OCI-LY3 (cell line): ENCODE data around the gene KDM4B.

Source experiments
- H2AFZ ChIP-seq: fragments of 200-600, 300-600 bp; shearing (Covaris generic); 2 replicates; pipeline ENCODE4 v1.6.0; 2014; ENCODE audit warnings: antibody characterized with exemption, low read depth, low read length
- H3K27ac ChIP-seq: fragments of 200-600, 300-600 bp; sonication (generic); 2 replicates; pipeline ENCODE4 v1.5.1; 2014; ENCODE audit warnings: mild to moderate bottlenecking, low read length, moderate library complexity, mixed read lengths
- H3K27me3 ChIP-seq: fragments of 200-600, 300-600 bp; sonication (generic); 2 replicates; pipeline ENCODE4 v1.6.1; 2014; ENCODE audit warnings: low read depth, low read length, mixed read lengths
- H3K36me3 ChIP-seq: fragments of 200-600, 300-600 bp; sonication (generic); replicated peaks from 2 replicates; pipeline ENCODE3; 2014; ENCODE audit warnings: low read depth, low read length, mixed read lengths
- H3K4me1 ChIP-seq: fragments of 300-600, 200-600 bp; sonication (generic); 2 replicates; pipeline ENCODE4 v1.6.1; 2014; ENCODE audit warnings: low read length, mixed read lengths
- H3K4me2 ChIP-seq: fragments of 200-600, 300-600 bp; sonication (generic); 2 replicates; pipeline ENCODE4 v1.6.1; 2014; ENCODE audit warnings: low read length, mixed read lengths
- H3K4me3 ChIP-seq: fragments of 300-600, 200-600 bp; sonication (generic); 2 replicates; pipeline ENCODE4 v1.5.1; 2014; ENCODE audit warnings: antibody characterized with exemption, mild to moderate bottlenecking, low read length, moderate library complexity
- H3K79me2 ChIP-seq: fragments of 300-600, 200-600 bp; shearing (Covaris generic); 2 replicates; pipeline ENCODE4 v1.6.1; 2014; ENCODE audit warnings: mild to moderate bottlenecking, low read length, mixed read lengths
- H3K9ac ChIP-seq: fragments of 300-600, 200-600 bp; shearing (Covaris generic); 2 replicates; pipeline ENCODE4 v1.6.0; 2014; ENCODE audit warnings: mild to moderate bottlenecking, low read length, moderate library complexity
- H3K9me3 ChIP-seq: fragments of 200-600, 300-600 bp; shearing (Covaris generic); 2 replicates; pipeline ENCODE4 v1.6.1; 2014; ENCODE audit warnings: low read length, mixed read lengths; ENCODE audit not compliant: insufficient read depth
- H4K20me1 ChIP-seq: fragments of 200-600, 300-600 bp; sonication (generic); 2 replicates; pipeline ENCODE4 v1.6.1; 2016; ENCODE audit warnings: low read length, mixed read lengths; ENCODE audit not compliant: insufficient read depth
- CTCF ChIP-seq: fragments of 200-600, 300-600 bp; sonication (generic); IDR thresholded peaks from 2 replicates; pipeline ENCODE4 v1.5.1; 2014; ENCODE audit warnings: antibody characterized with exemption, low read length, low read depth
- EZH2phosphoT487 ChIP-seq: fragments of 200-600 bp; shearing (Covaris generic); IDR thresholded peaks from 2 replicates; pipeline ENCODE4 v1.6.1; 2018; ENCODE audit warnings: antibody characterized with exemption, mixed run types, low read depth

Gene KDM4B

GRCh38 chr19:5172859-5173630 lies 204.1 kb downstream of the KDM4B start:
- no peaks in the 10 kb centered on the region for H4K20me1 ChIP-seq
- peaks cover 8% of the 10 kb centered on the region for H3K4me1 ChIP-seq
- H3K9ac ChIP-seq, result no peak overlapping the region
- H3K4me2 ChIP-seq, result no peak overlapping the region
- H3K9me3 ChIP-seq, result no peaks in the 10 kb centered on the region
- no peaks in the 10 kb centered on the region for H3K79me2 ChIP-seq
- H3K27me3 ChIP-seq, result peaks cover 12% of the 10 kb centered on the region; the same call in 1 of the 2 replicates
- no peaks in the 10 kb centered on the region for H3K36me3 ChIP-seq
- no peak overlapping the region for H3K27ac ChIP-seq
- no peak overlapping the region for H2AFZ ChIP-seq
- no peak for TF ChIP-seq EZH2phosphoT487
- no peak overlapping the region for H3K4me3 ChIP-seq

- Histone ChIP-seq H3K27me3 (peaks cover 10% of the 10 kb centered on the region; the same call in 1 of the 2 replicates), H3K9ac (no peak overlapping the region), H3K4me3 (no peak overlapping the region), H3K79me2 (no peaks in the 10 kb centered on the region), H3K4me2 (no peak overlapping the region), H3K36me3 (no peaks in the 10 kb centered on the region), H3K9me3 (no peaks in the 10 kb centered on the region), H3K4me1 (peaks cover 8% of the 10 kb centered on the region), H2AFZ (no peak overlapping the region), H4K20me1 (no peaks in the 10 kb centered on the region), H3K27ac (no peak overlapping the region)
- TF ChIP-seq EZH2phosphoT487, result no peak
Measured at GRCh38 chr19:5173993-5174392, 205.1 kb downstream of the KDM4B start.

- TF ChIP-seq CTCF, result no peak
- no peak for TF ChIP-seq EZH2phosphoT487
- no peaks in the 10 kb centered on the region for H3K79me2 ChIP-seq
- H3K36me3 ChIP-seq, result no peaks in the 10 kb centered on the region
- H3K4me1 ChIP-seq, result peaks cover 8% of the 10 kb centered on the region
- H2AFZ ChIP-seq, result no peak overlapping the region
- no peaks in the 10 kb centered on the region for H4K20me1 ChIP-seq
- no peak overlapping the region for H3K27ac ChIP-seq
- H3K4me3 ChIP-seq, result no peak overlapping the region
- no peak overlapping the region for H3K9ac ChIP-seq
- peaks cover 4% of the 10 kb centered on the region; the same call in 1 of the 2 replicates for H3K27me3 ChIP-seq
- no peak overlapping the region for H3K4me2 ChIP-seq
- no peaks in the 10 kb centered on the region for H3K9me3 ChIP-seq
Measured at GRCh38 chr19:5177745-5178450, 209.0 kb downstream of the KDM4B start.

GRCh38 chr19:5178841-5179240 lies 209.9 kb downstream of the KDM4B start:
- Histone ChIP-seq H3K9me3 (no peaks in the 10 kb centered on the region), H3K79me2 (no peaks in the 10 kb centered on the region), H3K4me3 (no peak overlapping the region), H2AFZ (no peak overlapping the region), H3K36me3 (no peaks in the 10 kb centered on the region), H3K4me1 (peaks cover 8% of the 10 kb centered on the region), H3K27me3 (peaks cover 4% of the 10 kb centered on the region; the same call in 1 of the 2 replicates), H3K27ac (no peak overlapping the region), H3K4me2 (no peak overlapping the region), H3K9ac (no peak overlapping the region), H4K20me1 (no peaks in the 10 kb centered on the region)
- TF ChIP-seq CTCF (no peak), EZH2phosphoT487 (no peak)

- Histone ChIP-seq H3K79me2 (no peaks in the 10 kb centered on the region), H3K4me2 (no peak overlapping the region), H3K36me3 (no peaks in the 10 kb centered on the region), H3K9ac (no peak overlapping the region), H3K4me1 (peaks cover 8% of the 10 kb centered on the region), H2AFZ (no peak overlapping the region), H3K9me3 (no peaks in the 10 kb centered on the region), H3K4me3 (no peak overlapping the region), H4K20me1 (no peaks in the 10 kb centered on the region), H3K27ac (no peak overlapping the region), H3K27me3 (peaks cover 4% of the 10 kb centered on the region; the same call in 1 of the 2 replicates)
- TF ChIP-seq EZH2phosphoT487 (no peak), CTCF (no peak)
Measured at GRCh38 chr19:5179256-5179655, 210.3 kb downstream of the KDM4B start.
